NCI-H1417 (cell line): ENCODE measurements around the gene RASGRP2.

Source experiments
- DNase-seq, 3 experiments: peaks; one replicate each; lab custom pipeline; 2025; lab: John Stamatoyannopoulos, UW

Gene RASGRP2

DNA sequence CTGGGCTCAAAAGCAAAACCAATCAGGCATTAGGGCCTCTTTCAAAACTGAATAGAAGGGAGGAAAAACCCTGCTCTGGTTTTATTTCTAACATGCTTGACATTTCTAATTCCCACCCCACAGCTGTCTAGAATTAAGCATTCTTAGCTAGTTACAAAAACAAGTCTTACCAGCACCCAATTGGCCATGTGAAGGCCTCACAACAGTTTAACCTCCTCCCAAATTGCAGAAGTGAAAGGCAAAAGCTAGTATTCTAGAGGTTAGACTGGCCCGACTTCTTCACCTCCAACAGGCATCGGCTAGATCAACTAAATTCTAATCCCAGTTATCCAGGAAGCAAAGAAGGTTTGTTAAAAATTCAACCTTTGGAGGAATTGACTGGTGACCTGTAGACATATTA is 27.9 kb upstream of the RASGRP2 start:
- DNase-seq: no peak

DNA sequence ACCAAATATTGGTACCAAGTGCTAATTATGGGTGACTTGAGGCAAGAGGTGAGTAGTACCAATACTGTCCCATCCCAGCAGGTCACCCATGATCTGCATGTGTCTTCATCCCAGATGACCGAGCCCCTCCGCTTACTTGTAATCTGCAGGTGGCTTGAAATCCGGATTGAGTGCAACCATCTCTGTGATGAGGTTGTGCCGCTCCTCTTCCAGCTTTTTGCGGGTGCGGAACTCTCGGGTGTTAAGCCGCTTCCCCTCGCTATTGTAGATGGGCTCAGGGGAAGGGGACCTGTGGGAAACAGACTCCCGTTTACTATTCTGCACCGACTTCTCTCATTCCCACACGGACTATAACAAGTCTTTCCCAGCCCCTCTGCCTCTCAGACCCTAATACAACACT is 26.2 kb upstream of the RASGRP2 start:
- no peak for DNase-seq

DNA sequence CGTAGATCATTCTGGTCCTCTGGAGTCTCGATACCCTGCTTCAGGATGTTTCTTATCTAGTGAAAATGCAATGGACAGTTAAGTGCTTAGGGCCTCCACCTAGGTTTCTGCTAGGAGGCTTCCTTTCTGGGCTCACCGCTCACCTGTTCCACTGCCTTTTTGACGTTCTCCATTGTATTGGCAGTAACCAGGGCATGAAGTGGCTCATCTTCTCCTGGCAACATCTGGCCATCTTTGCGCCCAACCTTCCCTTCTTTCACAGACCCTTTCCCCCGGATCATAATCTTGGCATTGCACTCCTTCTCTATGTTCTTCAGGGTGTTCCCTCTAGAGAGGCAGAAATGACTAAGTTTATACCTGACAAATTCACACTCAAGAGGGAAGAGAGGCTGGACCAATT is 25.3 kb upstream of the RASGRP2 start:
- no peak for DNase-seq

DNA sequence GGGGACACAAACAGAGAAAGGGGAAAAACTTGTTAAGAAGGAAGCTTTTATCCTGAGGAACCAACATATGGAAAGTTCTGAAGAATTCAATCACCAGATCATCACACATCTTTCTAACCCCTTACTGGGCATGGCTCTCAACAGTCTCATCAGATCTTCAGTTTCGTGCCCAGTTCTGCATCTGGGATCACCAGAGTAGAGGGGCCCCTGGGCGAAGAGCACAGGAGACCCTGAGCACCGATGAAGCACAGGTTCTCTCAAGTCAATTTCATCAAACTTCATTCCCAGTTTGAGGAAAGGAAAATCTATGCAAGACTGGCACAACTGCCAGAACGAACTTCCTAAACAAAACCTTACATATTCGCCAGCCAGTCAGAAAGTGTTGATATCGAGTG is 24.4 kb upstream of the RASGRP2 start:
- no peak for DNase-seq

DNA sequence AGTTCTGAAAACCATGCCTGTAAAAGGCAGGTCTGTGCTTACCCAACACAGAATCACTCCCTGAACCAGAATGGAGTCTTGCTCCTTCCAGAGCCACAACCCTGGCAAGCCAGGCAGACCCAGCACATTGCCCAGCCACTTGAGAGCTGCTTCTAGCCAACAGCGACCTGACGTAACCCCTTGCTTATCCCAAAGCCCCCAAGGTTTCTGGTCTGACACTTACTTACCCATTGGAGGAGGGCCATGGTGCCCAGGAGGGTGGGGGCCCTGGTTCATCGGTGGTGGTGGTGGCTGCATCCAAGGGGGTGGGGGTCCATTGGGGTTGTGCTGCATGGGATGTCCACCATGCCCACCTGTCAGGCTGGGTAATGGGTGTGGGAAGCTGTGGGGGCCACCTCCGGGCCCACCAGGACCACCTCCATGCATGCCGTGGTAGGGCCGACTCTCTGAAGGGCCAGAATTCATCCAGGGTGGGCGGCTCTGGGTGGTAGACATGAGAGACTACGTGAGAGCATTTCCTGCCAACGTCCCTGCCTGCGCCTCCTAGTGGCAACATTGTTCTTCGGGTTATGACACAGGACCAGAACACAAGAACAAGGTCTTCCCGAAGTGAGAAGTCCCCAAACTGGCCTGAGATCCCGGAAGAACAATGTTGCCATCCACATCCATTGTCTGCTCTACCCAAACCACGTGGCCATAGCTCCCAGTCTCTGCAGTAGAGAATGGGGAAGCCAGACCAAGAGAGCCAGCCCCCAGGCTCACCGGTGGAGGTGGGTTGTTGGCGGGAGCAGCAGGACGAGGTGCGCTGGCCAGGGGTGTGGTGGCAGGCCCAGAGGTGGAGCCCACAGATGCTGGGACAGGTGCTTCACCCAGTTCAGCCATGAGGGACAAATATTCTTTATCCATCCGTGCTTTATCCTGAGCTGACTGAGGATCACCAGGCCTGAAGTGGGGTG is 23.7 kb upstream of the RASGRP2 start:
- DNase-seq: peak in 2 of 3 experiments; percentile 41 to 57

DNA sequence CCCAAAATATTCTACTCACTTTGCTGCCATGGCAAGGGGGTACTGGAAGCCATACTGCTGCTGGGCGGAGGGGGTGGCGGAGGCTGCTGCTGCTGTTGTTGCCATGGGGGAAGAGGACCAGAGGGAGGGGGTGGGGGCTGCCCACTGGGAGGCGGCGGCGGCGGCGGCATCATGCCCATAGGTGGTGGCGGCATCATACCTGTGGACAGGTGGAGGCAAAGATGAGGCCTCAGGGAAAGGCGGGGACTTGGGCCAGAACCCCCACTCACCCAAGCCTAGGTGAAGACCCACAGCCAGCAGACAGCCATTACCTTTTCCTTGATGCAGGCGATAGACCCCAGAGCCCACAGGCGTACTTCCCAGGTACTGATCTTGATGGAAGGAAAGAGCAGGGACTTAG is 22.9 kb upstream of the RASGRP2 start:
- no peak for DNase-seq

DNA sequence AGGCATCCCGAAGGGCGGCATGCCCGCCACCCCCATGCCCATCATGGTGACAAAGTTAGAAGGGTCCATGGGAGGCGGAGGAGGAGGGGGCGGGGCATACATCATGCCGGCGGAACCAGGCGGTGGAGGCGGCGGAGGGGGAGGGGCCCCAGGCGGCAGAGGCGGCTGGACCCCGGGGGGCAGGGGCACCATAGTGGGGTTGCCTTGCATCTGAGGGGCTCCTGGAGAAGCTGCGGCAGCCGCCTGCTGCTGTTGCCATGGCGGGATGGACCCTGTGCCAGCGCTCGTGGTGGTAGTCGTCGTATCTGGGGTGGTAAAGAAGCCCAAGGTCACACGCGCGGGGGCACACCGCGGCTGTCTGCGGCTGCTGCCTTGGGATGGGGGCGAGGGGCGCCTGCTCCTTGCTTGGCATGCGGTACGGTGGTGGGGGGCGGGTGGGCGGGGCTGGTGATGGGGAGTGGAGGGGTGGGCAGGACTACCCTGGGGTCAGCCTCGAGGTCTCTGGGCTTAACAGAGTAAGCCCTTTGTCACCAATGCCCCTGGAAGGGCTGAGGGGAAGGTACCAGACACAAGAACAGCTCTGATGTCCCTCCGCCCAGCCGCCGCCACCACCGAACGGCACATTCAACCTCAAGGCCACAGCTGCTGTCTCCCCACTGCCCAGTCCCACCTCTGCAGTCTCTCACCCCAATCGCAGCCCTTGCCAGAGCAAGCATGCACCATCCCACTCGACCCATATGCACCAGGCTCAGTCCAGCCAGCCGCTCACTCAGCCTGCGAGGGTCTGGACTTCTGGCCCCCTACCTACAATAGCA is 22.1 kb upstream of the RASGRP2 start:
- DNase-seq: no peak

DNA sequence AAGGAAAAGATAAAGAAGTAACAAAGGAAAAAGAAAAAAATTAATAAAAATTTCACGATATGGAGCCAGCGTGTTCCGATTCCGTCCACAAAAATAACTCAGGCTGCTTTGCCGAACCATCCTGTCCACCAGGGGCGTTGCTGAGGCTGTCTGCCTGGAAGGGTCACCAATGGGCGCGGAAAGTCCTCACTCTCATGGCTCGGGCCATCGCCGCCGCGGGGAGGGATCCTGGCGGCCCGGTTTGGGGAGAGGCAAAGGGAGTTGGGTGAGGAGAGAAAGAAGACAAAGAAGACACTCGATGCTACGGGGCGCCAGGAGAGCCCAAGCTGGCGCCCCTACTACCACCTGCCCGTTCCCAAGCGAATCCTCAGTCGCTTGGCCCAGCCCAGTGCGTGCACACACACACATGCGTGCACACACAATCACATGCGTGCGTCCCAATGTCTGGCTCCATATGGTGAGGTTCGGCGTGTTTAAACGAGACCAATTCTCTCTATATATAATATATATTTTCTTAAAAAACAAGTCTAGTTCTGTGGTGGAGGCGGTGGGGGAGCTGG is 21.4 kb upstream of the RASGRP2 start:
- peak in 1 of 3 experiments; percentile 21 for DNase-seq

DNA sequence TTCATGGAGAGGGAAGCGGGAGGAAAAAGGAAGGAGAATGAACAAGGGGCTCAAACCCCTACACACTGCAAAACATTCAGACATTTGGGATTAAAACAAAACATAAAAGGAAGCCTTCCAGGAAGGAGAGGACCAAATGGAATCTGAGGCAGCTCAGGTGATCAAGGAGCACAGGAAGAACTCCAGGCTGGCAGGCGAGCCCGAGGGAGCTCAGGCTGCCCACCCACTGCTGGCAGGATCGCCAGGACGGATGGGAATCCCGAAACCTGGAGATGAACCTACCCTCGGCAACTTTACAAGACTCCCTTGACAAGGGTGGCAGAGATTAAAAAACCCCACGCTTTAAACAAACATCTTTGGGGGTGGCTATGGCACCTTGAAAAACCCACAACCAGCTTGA is 20.8 kb upstream of the RASGRP2 start:
- DNase-seq: no peak

DNA sequence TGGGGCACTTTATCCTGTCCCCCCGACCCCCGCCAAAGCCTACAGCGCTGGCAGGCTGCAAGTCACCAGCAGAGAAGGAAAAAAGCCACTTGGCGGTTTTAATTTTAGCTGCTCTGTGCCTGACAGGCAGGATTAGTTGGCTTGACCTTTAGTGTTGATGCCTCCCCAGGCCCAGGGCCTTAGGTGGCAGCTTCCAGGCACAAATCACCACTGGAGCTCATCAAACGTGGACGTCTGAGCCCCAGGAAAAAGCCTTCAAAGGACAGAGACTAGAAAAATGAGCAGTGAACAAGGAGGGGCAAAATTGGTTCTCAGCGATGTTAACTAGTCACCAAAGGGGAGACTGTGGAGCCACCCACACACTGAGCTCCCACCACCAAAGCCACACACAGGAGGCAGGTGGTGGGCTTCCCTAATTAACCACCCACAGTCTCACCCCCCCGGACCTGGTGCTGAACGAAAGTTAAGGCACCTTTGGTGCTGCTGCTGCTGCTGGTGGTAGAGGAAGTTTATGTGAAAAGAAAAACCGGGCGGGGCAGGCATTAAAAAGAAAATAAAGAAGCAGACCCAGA is 20.2 kb upstream of the RASGRP2 start:
- DNase-seq: no peak

DNA sequence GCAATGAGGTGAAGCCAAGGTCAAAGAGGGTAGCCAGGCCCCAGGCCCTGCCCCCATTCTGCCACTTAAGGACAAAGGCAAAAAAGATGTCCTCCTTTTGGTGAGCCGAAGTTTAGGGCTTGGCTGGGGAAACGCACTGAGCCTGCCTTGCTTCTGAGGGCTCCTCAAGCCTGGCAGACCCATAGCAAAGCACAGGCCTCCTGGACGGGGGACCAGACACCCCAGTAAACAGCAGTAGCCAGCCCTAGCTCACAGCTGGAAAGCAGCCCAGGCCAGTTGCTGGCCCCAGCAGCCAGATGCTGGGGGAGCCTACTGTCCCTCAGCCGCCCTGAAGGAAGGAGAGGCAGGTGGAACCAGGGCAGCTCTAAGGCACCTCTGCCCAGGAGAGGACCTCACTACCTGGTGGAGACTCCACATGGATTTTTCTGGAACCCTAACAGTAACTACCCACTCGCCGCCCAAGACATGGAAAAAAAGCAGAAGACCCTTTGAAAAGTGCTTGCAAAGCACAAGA is 19.6 kb upstream of the RASGRP2 start:
- no peak for DNase-seq

DNA sequence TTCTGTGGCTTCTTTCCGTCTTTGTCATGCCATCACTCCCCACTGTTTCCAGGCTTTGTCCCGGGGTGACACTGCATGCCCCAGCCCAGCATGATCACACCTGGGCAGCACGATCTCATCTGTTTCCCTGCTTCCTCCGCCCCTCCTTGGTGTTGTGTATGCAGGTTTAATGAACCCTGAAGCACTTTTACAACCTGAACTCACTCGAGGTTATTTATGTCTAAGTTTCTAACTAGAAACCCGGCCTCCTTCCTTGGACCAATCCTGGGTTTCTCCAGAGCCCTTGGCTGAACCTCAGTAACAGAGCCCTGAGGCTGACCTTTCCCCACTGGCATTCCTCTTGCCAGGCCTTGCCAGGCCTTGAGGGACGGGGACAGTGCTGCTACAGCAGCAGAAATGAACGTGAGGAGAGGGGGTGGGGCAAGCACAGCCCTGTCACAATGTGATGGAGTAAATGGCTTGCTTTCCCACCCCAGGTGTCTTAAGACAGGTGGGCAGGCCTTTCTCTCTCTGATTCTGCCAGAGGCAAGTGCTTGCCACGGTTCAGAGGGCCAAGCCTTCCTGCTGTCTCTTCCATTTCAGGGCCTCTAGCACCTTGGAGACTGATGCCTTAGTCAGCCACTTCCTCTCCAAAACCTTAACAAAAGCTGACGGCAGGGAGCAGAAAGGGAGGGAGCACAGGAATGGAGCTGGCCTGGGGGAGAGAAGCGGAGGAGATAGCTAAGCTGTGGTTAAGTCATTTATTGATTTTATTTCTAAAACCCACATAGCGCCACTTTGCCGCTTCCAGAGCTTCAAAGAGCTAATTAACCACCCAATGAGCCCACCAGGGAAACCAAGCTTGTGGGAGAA is 19.0 kb upstream of the RASGRP2 start:
- DNase-seq: peak in 2 of 3 experiments; percentile 18 to 46

DNA sequence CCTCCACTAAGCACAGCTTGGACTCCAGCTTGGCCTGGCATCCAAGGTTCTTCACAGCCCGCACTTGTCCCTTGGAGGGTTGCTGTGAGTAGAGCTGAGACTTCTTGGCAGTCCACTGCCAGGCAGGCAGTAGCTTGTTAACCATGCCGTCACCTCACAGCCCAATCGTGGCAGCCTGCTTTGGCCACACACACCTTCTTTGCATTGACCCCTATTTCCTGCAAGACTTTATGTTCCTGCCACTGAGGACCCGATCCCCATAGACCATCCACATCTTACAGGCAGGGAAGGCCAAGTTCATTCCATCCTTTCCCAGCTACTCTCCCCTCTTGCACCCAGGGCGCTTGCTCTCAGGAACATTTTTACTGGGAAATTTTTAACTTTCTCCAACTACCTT is 18.3 kb upstream of the RASGRP2 start:
- no peak for DNase-seq

DNA sequence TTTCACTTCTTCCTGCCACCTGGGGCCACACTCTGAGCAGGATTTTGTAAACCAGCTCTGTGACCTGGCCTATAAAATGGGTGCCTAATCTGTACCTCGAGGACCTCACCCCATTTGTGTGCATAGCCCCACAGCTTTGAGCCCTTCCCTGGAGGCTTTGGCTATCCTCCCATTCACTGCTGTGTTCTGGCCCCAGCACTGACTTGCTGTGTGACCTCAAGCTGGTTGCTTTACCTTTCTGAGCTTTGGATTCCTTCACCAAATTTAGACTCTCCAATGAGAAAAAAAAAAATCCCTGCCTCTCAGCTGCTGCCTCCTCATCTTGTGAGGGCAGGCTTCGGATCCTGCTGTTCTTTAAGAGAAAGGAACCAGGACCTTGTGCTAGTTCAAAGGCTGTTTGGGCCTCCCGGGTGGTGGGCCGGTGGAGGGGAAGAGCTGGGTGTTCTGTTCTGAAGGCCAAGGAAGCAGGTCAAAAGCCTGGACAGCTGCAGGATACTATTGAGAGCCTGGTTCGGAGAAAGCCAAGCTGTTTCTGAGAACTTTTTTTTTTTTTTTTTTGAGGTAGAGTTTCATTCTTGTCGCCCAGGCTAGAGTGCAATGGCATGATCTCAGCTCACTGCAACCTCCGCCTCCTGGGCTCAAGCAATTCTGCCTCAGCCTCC is 16.9 kb upstream of the RASGRP2 start:
- DNase-seq: no peak

DNA sequence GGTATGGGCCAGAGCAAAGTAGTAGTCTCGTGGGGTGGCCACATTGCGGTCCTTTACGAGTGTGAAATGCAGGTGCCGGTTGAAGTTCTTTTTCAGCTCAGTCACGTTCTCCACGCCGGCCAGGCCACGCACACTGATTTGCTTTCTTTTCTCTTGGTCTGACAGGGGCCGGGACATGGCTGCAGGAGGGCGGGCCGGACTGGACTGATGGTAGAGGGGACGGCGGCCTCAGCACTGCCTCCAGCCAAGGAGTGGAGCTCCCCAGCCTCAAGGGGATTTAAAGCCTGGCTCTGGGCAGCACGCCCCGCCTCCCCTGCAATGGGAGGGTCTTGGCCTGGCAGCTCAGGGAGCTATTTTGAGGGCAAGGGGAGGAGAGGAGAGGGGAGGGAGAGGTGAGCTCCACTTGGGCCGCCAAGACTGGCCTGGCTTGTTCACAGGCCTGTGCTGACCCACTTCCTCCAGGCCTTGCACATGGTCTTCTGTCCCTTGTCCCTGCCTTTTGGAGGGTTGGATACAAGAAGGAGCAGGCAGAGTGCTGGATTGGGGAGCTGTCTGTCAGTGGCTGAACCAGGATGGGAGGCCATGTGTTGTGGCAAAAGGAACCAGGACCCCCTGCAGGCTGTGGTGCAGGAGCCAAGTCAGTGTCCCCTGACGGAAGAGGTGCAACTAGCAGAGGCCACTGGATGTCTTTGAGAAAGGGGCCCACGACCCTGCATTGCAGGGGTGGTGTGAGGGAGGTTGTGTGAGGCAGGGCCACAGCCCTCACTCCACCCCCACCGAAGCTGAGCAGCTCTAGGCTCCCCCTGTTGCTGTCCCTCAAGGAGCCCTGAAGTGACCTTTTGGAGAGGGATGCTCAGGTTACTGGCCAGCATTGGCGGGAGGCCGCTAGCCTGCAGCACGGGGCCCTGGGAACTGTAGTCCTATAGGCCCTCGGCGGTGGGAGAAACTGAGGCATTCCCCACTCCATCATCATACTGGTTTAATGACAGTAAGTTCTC is 16.1 kb upstream of the RASGRP2 start, which contains the start of gene PYGM:
Gene PYGM, minus strand, starts transcription at position 253 of the 998 bp plus-strand sequence. Its CDS starts 76 bp downstream, at position 177.
- peak in 1 of 3 experiments; percentile 22 for DNase-seq

DNA sequence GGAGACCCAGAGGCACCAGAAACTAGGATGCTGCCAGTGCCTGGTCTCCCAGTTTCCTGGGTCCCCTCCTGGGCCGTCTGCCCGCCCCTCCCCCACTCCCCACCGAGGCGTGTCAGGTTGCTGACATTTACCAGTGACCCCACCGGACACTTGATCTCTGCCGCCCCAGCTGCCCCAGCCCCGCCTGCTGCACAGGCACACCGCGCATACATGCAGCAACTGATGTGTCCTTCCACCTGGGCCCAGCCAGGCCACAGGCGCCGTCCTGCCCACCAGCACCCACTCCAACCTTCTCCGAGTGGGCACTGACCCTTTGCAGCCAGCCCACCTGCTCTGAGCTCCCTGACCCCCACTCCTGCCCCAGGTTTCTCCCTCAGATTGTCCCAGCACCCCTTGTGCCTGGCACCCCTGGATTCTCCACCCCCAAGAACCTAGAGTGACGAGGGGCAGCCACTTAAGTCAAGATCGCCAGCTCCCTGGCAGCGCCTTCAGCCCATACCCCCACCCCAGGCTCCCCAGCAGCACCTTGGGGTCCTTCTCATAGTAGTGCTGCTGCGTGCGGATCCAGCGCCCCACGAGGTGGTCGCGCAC is 15.3 kb upstream of the RASGRP2 start:
- DNase-seq: no peak

DNA sequence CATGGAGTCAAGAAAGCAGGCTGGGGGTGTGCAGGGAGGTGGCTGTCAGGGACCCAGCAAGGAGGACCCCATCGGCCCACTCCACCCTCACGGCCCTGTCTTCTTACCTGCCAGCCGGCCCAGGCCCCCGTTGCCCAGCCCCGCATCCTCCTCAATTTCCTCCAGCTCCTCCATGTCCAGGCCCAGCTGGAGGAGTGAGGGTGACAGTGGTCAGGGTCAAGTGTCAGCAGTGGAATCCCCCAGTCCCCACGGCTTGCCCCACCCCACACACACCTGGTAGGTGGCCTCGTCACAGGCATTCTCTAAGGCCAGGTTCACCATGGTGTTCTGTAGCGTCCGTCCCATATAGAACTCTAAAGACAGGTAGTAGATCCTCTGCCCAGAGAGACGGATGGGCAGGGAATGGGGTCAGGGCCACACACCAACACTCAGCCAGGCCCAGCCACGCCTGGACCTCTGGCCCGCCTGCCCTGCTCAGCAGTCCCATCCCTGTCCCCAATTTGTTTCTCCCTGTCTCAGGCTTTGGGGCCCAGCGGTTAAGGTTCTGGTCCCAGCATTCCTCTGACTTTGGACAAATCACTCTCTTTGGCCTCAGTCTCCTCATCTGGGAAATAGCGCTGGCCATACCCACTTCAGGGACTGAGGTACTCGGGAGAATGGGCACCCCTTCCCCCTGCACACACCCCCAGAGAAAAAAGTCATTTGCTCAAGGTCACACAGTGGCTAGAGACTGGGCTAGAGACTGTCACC is 14.6 kb upstream of the RASGRP2 start:
- no peak for DNase-seq
